HuH-7.5 (cell line): ENCODE results near the gene VSIR.

Experiments
- DNase-seq: peaks from one replicate; pipeline ENCODE4 v3.0.0; 2011; ENCODE audit warnings: low spot score

Gene VSIR

GRCh38 chr10:71727738-71728737 is 45.3 kb downstream of the VSIR start:
- peak; percentile 45 for DNase-seq

- no peak for DNase-seq
These were observed 46.1 kb downstream of the VSIR start for GRCh38 chr10:71727105-71727737.

- DNase-seq: no peak
These were observed 46.7 kb downstream of the VSIR start for GRCh38 chr10:71726580-71727104.

GRCh38 chr10:71725998-71726579 is 47.2 kb downstream of the VSIR start:
- peak; percentile 47 for DNase-seq

GRCh38 chr10:71725249-71725648 is 48.1 kb downstream of the VSIR start:
- DNase-seq: no peak

GRCh38 chr10:71724539-71724938 is 48.8 kb downstream of the VSIR start:
- DNase-seq: no peak

- no peak for DNase-seq
These were observed 50.0 kb downstream of the VSIR start for GRCh38 chr10:71723311-71723710.

- DNase-seq: no peak
These were observed 50.5 kb downstream of the VSIR start for GRCh38 chr10:71722849-71723248.

GRCh38 chr10:71721313-71721712 is 52.0 kb downstream of the VSIR start:
- no peak for DNase-seq

GRCh38 chr10:71720288-71720687 is 53.0 kb downstream of the VSIR start:
- no peak for DNase-seq

GRCh38 chr10:71719464-71720201 is 53.7 kb downstream of the VSIR start, which contains the start of gene C10orf105:
TSS of gene C10orf105 (minus strand) at chr10:71719778. CDS start at chr10:71716337, 3,441 bp downstream.
- no peak for DNase-seq

GRCh38 chr10:71719042-71719441 is 54.3 kb downstream of the VSIR start:
- no peak for DNase-seq

GRCh38 chr10:71718165-71718698 is 55.1 kb downstream of the VSIR start:
- no peak for DNase-seq

GRCh38 chr10:71717551-71717951 is 55.8 kb downstream of the VSIR start:
- no peak for DNase-seq

- DNase-seq: no peak
These were observed 56.3 kb downstream of the VSIR start for GRCh38 chr10:71717056-71717455.

GRCh38 chr10:71716426-71716825 is 56.9 kb downstream of the VSIR start:
- DNase-seq: no peak

- DNase-seq: no peak
These were observed 57.5 kb downstream of the VSIR start for GRCh38 chr10:71715860-71716259.

- no peak for DNase-seq
These were observed 58.3 kb downstream of the VSIR start for GRCh38 chr10:71715026-71715425.

- no peak for DNase-seq
These were observed 58.7 kb downstream of the VSIR start for GRCh38 chr10:71714592-71714991.

- no peak for DNase-seq
These were observed 59.3 kb downstream of the VSIR start for GRCh38 chr10:71714031-71714410.
